ENCODE data around the gene CGAS. TPM values are rescaled to one million over a fixed set of nuclear protein-coding genes. Genes with fewer than 3 reads are reported as not detected.

The CGAS gene
- total and polyA plus RNA-seq, 9 of the 15 experiments (the other 6 are each of a cell fraction or from before 2014, with no cell fraction given): 0.01 to 0.32 (median 0.06) TPM; not detected in 2

GRCh38 chr6:73455865-73456629 lies 4.0 kb upstream of the CGAS start (continued):
- TF ChIP-seq TEAD4 (IDR thresholded peaks at IDR 0.05; ENCODE audit: low read length): 0 out of 2 replicates have a peak, but pooled peaks have one; percentile 39
- TF ChIP-seq TEAD4 (CRISPR knock-in tag; IDR thresholded peaks at IDR 0.05; ENCODE audit: borderline replicate concordance): no peak
- no peak for TF ChIP-seq ATF2 (CRISPR knock-in tag; IDR thresholded peaks at IDR 0.05)
- no peak for TF ChIP-seq PHF21A (IDR thresholded peaks at IDR 0.05; ENCODE audit: borderline replicate concordance, low read depth)
- no peak for TF ChIP-seq PTRF (tag; IDR thresholded peaks at IDR 0.05)
- TF ChIP-seq HBP1 (CRISPR knock-in tag; IDR thresholded peaks at IDR 0.05): no peak
- TF ChIP-seq MAFG (tag; conservative IDR thresholded peaks at IDR 0.05): no peak
- TF ChIP-seq, protein P1, sequence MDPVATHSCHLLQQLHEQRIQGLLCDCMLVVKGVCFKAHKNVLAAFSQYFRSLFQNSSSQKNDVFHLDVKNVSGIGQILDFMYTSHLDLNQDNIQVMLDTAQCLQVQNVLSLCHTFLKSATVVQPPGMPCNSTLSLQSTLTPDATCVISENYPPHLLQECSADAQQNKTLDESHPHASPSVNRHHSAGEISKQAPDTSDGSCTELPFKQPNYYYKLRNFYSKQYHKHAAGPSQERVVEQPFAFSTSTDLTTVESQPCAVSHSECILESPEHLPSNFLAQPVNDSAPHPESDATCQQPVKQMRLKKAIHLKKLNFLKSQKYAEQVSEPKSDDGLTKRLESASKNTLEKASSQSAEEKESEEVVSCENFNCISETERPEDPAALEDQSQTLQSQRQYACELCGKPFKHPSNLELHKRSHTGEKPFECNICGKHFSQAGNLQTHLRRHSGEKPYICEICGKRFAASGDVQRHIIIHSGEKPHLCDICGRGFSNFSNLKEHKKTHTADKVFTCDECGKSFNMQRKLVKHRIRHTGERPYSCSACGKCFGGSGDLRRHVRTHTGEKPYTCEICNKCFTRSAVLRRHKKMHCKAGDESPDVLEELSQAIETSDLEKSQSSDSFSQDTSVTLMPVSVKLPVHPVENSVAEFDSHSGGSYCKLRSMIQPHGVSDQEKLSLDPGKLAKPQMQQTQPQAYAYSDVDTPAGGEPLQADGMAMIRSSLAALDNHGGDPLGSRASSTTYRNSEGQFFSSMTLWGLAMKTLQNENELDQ (CRISPR knock-in tag; IDR thresholded peaks at IDR 0.05; ENCODE audit: borderline replicate concordance): no peak
- TF ChIP-seq, protein P2, sequence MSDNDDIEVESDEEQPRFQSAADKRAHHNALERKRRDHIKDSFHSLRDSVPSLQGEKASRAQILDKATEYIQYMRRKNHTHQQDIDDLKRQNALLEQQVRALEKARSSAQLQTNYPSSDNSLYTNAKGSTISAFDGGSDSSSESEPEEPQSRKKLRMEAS (CRISPR knock-in tag; IDR thresholded peaks at IDR 0.05): no peak
- no peak for TF ChIP-seq KDM1A (IDR thresholded peaks at IDR 0.05)
- TF ChIP-seq ZNF79 (CRISPR knock-in tag; IDR thresholded peaks at IDR 0.05; ENCODE audit: low read depth): no peak
- TF ChIP-seq HMGN3 (IDR thresholded peaks at IDR 0.05; ENCODE audit: borderline replicate concordance, extremely low read depth, insufficient read length, low read depth, low read length): no peak
- TF ChIP-seq MLX (CRISPR knock-in tag; conservative IDR thresholded peaks at IDR 0.05): no peak
- no peak for TF ChIP-seq ZNF124 (CRISPR knock-in tag; IDR thresholded peaks at IDR 0.05)
- peak; percentile 74; the same call in 1 of the 2 replicates for TF ChIP-seq ZSCAN32 (CRISPR knock-in tag; IDR thresholded peaks at IDR 0.05)
- TF ChIP-seq PCBP2 (IDR thresholded peaks at IDR 0.05; ENCODE audit: low read depth, low read length, poor library complexity, severe bottlenecking): no peak
- TF ChIP-seq, protein P3, sequence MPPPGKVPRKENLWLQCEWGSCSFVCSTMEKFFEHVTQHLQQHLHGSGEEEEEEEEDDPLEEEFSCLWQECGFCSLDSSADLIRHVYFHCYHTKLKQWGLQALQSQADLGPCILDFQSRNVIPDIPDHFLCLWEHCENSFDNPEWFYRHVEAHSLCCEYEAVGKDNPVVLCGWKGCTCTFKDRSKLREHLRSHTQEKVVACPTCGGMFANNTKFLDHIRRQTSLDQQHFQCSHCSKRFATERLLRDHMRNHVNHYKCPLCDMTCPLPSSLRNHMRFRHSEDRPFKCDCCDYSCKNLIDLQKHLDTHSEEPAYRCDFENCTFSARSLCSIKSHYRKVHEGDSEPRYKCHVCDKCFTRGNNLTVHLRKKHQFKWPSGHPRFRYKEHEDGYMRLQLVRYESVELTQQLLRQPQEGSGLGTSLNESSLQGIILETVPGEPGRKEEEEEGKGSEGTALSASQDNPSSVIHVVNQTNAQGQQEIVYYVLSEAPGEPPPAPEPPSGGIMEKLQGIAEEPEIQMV (tag; conservative IDR thresholded peaks at IDR 0.05; ENCODE audit: low read depth): no peak
- TF ChIP-seq DIDO1 (tag; IDR thresholded peaks at IDR 0.05; ENCODE audit: low read depth): no peak
- TF ChIP-seq FOXA3 (CRISPR knock-in tag; conservative IDR thresholded peaks at IDR 0.05 in 1 of 2, IDR thresholded peaks at IDR 0.05 in 1 of 2): no peak

Measured in K562 (cell line).